Erythroblast (primary cell): ENCODE results near the gene FN3KRP.

Experiments
- GATA1 ChIP-seq: IDR thresholded peaks from 2 replicates; pipeline ENCODE4 v1.6.1; 2011; ENCODE audit warnings: low read depth, mild to moderate bottlenecking, control low read depth, low read length, moderate library complexity
- POLR2A ChIP-seq: IDR thresholded peaks from 2 replicates; pipeline ENCODE4 v1.6.1; 2011; ENCODE audit warnings: mild to moderate bottlenecking, low read length

GRCh38 chr17:82732118-82732743 lies 15.7 kb downstream of the FN3KRP start:
- no peak for TF ChIP-seq POLR2A
- TF ChIP-seq GATA1 = no peak
